Hepatocyte (in vitro differentiated cells): ENCODE results near the gene KRT77.

ENCODE experiments used
- EZH2 ChIP-seq: fragments of 200-600 bp; sonication (generic); IDR thresholded peaks from 2 replicates; pipeline ENCODE4 v1.6.1; 2016; ENCODE audit warnings: antibody characterized with exemption, mild to moderate bottlenecking, borderline replicate concordance
- EZH2phosphoT487 ChIP-seq: fragments of 200-600 bp; sonication (generic); IDR thresholded peaks from one replicate; pipeline ENCODE4 v1.6.1; 2018; ENCODE audit warnings: antibody characterized with exemption, mild to moderate bottlenecking, low read depth, moderate library complexity; ENCODE audit not compliant: unreplicated experiment, severe bottlenecking
- TF ChIP-seq, protein P1 (sequence below): fragments of 200-600 bp; sonication (generic); IDR thresholded peaks from 2 replicates; pipeline ENCODE4 v1.5.1; 2016; ENCODE audit warnings: antibody characterized with exemption, mild to moderate bottlenecking; ENCODE audit not compliant: poor library complexity

- TF ChIP-seq, protein P1, sequence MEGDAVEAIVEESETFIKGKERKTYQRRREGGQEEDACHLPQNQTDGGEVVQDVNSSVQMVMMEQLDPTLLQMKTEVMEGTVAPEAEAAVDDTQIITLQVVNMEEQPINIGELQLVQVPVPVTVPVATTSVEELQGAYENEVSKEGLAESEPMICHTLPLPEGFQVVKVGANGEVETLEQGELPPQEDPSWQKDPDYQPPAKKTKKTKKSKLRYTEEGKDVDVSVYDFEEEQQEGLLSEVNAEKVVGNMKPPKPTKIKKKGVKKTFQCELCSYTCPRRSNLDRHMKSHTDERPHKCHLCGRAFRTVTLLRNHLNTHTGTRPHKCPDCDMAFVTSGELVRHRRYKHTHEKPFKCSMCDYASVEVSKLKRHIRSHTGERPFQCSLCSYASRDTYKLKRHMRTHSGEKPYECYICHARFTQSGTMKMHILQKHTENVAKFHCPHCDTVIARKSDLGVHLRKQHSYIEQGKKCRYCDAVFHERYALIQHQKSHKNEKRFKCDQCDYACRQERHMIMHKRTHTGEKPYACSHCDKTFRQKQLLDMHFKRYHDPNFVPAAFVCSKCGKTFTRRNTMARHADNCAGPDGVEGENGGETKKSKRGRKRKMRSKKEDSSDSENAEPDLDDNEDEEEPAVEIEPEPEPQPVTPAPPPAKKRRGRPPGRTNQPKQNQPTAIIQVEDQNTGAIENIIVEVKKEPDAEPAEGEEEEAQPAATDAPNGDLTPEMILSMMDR, result no peak
- TF ChIP-seq EZH2 (no peak), EZH2phosphoT487 (no peak)
Measured at GRCh38 chr12:52681526-52682380, 21.6 kb downstream of the KRT77 start.
